Subcutaneous abdominal adipose tissue (tissue), 5 donors: ENCODE data around the gene TUFT1.

Experiments used
- H3K27ac ChIP-seq: one replicate; pipeline ENCODE4 v1.7.0; 2013; ENCODE audit warnings: low read depth, mild to moderate bottlenecking, inconsistent platforms, low read length, moderate library complexity
- H3K27me3 ChIP-seq, 5 donors: one replicate each; pipeline ENCODE4 v1.7.0; 2013; ENCODE audit warnings: low read length in 5 of 5, inconsistent platforms in 1 of 5; ENCODE audit not compliant: control insufficient read depth in 5 of 5, insufficient read depth in 4 of 5
- H3K36me3 ChIP-seq, 5 donors: one replicate each; pipeline ENCODE4 v1.7.0; 2013; ENCODE audit warnings: low read length in 5 of 5; ENCODE audit not compliant: control insufficient read depth in 5 of 5, insufficient read depth in 5 of 5
- H3K4me1 ChIP-seq, 5 donors: one replicate each; pipeline ENCODE4 v1.7.0; 2013; ENCODE audit warnings: low read length in 5 of 5, mild to moderate bottlenecking in 3 of 5, moderate library complexity in 1 of 5; ENCODE audit not compliant: control insufficient read depth in 5 of 5, insufficient read depth in 5 of 5
- H3K4me3 ChIP-seq, 5 donors: one replicate each; pipeline ENCODE4 v1.7.0; 2013; ENCODE audit warnings: low read length in 5 of 5, low read depth in 1 of 5
- H3K9ac ChIP-seq, 5 donors: one replicate each; pipeline ENCODE4 v1.7.0; 2013; ENCODE audit warnings: low read length in 5 of 5, mild to moderate bottlenecking in 4 of 5, moderate library complexity in 3 of 5
- H3K9me3 ChIP-seq, 5 donors: one replicate each; pipeline ENCODE4 v1.7.0; 2013; ENCODE audit warnings: low read length in 5 of 5; ENCODE audit not compliant: control insufficient read depth in 5 of 5
- donor health status: healthy.
- donor health status: healthy.
- donor health status: healthy.
- donor health status: healthy.
- donor health status: healthy.

Gene TUFT1

GRCh38 chr1:151535326-151536271 lies 4.5 kb upstream of the TUFT1 start:
- Histone ChIP-seq H3K9me3 (no peaks in the 10 kb centered on the region), H3K4me1 (peaks cover 6 to 15% (median 11%) of the 10 kb centered on the region in 5 donors), H3K4me3 (no peak overlapping the region), H3K27me3 (no peaks in the 10 kb centered on the region), H3K9ac (no peak overlapping the region), H3K27ac (no peak overlapping the region), H3K36me3 (no peaks in the 10 kb centered on the region)

GRCh38 chr1:151536499-151536898 lies 3.6 kb upstream of the TUFT1 start:
- Histone ChIP-seq H3K36me3 (no peaks in the 10 kb centered on the region), H3K4me1 (peaks cover 7 to 24% (median 20%) of the 10 kb centered on the region in 5 donors), H3K27ac (no peak overlapping the region), H3K4me3 (no peak overlapping the region), H3K9ac (no peak overlapping the region), H3K27me3 (no peaks in the 10 kb centered on the region), H3K9me3 (no peaks in the 10 kb centered on the region)

GRCh38 chr1:151537112-151537511 lies 3.0 kb upstream of the TUFT1 start:
- Histone ChIP-seq H3K9ac (no peak overlapping the region), H3K4me3 (no peak overlapping the region), H3K36me3 (no peaks in the 10 kb centered on the region), H3K27me3 (no peaks in the 10 kb centered on the region), H3K9me3 (no peaks in the 10 kb centered on the region), H3K4me1 (peaks cover 7 to 28% (median 26%) of the 10 kb centered on the region in 5 donors), H3K27ac (no peak overlapping the region)

GRCh38 chr1:151539321-151540020 lies 638 bp upstream of the TUFT1 start:
- Histone ChIP-seq H3K4me3 (peak overlapping the region; percentile 75 to 87 (median 84)), H3K27me3 (no peaks in the 10 kb centered on the region), H3K27ac (peak overlapping the region; percentile 65), H3K36me3 (no peaks in the 10 kb centered on the region), H3K9ac (no peak overlapping the region), H3K4me1 (peaks cover 9 to 43% (median 34%) of the 10 kb centered on the region in 5 donors), H3K9me3 (no peaks in the 10 kb centered on the region)

GRCh38 chr1:151540982-151541377 lies 871 bp downstream of the TUFT1 start:
- Histone ChIP-seq H3K27ac (peak overlapping the region; percentile 65), H3K27me3 (no peaks in the 10 kb centered on the region), H3K9me3 (no peaks in the 10 kb centered on the region), H3K4me3 (peak overlapping the region; percentile 82 to 87 (median 84)), H3K4me1 (peaks cover 9 to 48% (median 34%) of the 10 kb centered on the region in 5 donors), H3K9ac (peak overlapping the region; percentile 65 to 81 (median 73)), H3K36me3 (no peaks in the 10 kb centered on the region)

- Histone ChIP-seq H3K27me3 (no peaks in the 10 kb centered on the region), H3K9me3 (no peaks in the 10 kb centered on the region), H3K9ac (peak overlapping the region in 1 of 5 donors; percentile 81), H3K27ac (no peak overlapping the region), H3K4me1 (peaks cover 9 to 56% (median 36%) of the 10 kb centered on the region in 5 donors), H3K4me3 (peak overlapping the region in 4 of 5 donors; percentile 82 to 87 (median 84)), H3K36me3 (no peaks in the 10 kb centered on the region)
Measured at GRCh38 chr1:151541752-151542151, 1.6 kb downstream of the TUFT1 start.

- no peak overlapping the region for H3K4me3 ChIP-seq
- peak overlapping the region in 1 of 5 donors; percentile 39 for H3K9ac ChIP-seq
- H3K36me3 ChIP-seq = no peaks in the 10 kb centered on the region
- H3K9me3 ChIP-seq = no peaks in the 10 kb centered on the region
- no peaks in the 10 kb centered on the region for H3K27me3 ChIP-seq
- peaks cover 9 to 66% (median 45%) of the 10 kb centered on the region in 5 donors for H3K4me1 ChIP-seq
- H3K27ac ChIP-seq = peak overlapping the region; percentile 71
Measured at GRCh38 chr1:151542710-151543129, 2.6 kb downstream of the TUFT1 start.

GRCh38 chr1:151545542-151545941 lies 5.4 kb downstream of the TUFT1 start:
- Histone ChIP-seq H3K9ac (no peak overlapping the region), H3K27me3 (no peaks in the 10 kb centered on the region), H3K4me1 (peaks cover 3 to 55% (median 34%) of the 10 kb centered on the region in 5 donors), H3K9me3 (no peaks in the 10 kb centered on the region), H3K4me3 (no peak overlapping the region), H3K27ac (peak overlapping the region; percentile 23), H3K36me3 (no peaks in the 10 kb centered on the region)

GRCh38 chr1:151546011-151546925 lies 6.2 kb downstream of the TUFT1 start:
- H3K27me3 ChIP-seq = no peaks in the 10 kb centered on the region
- no peaks in the 10 kb centered on the region for H3K36me3 ChIP-seq
- no peaks in the 10 kb centered on the region for H3K9me3 ChIP-seq
- H3K4me1 ChIP-seq = peaks cover 3 to 47% (median 27%) of the 10 kb centered on the region in 5 donors
- no peak overlapping the region for H3K4me3 ChIP-seq
- H3K27ac ChIP-seq = peak overlapping the region; percentile 23
- no peak overlapping the region for H3K9ac ChIP-seq
